Lung (tissue), 12 donors: Measurements from ENCODE around the gene WSB2. TPM values are rescaled to one million over a fixed set of nuclear protein-coding genes. Genes with fewer than 3 reads are reported as not detected.

Experiments
- ATAC-seq: fragments of 200-7000 bp; cut with Tn5 transposase; one replicate; pipeline ENCODE4 v1.9.1; 2020; ENCODE audit warnings: moderate number of reproducible peaks; ENCODE audit not compliant: insufficient read depth, low FRiP score
- DNase-seq, 3 donors: peaks; one replicate each; pipeline ENCODE4 v3.0.0-alpha.2; 2013 to 2017
- H3K27ac ChIP-seq, 2 donors: one replicate each; pipeline ENCODE4 v1.5.1; 2013; ENCODE audit warnings: mild to moderate bottlenecking in 2 of 2, moderate library complexity in 2 of 2, control low read depth in 1 of 2, inconsistent platforms in 1 of 2, low read depth in 1 of 2, low read length in 1 of 2
- H3K27me3 ChIP-seq, 3 donors: one replicate each; pipeline ENCODE4 v1.5.1; 2013; ENCODE audit warnings: low read length in 2 of 3; ENCODE audit not compliant: control insufficient read depth in 3 of 3, insufficient read depth in 3 of 3
- H3K36me3 ChIP-seq, 4 donors: one replicate each; pipeline ENCODE4 v1.5.1; 2013; ENCODE audit warnings: low read length in 4 of 4, mild to moderate bottlenecking in 1 of 4, moderate library complexity in 1 of 4; ENCODE audit not compliant: control insufficient read depth in 4 of 4, insufficient read depth in 4 of 4
- H3K4me1 ChIP-seq, 5 donors: one replicate each; pipeline ENCODE4 v1.5.1; 2013; ENCODE audit warnings: low read length in 5 of 5, mild to moderate bottlenecking in 2 of 5, moderate library complexity in 1 of 5; ENCODE audit not compliant: control insufficient read depth in 5 of 5, insufficient read depth in 5 of 5
- H3K4me3 ChIP-seq: one replicate; pipeline ENCODE4 v1.5.1; 2013; ENCODE audit warnings: mild to moderate bottlenecking, control low read depth, moderate library complexity
- H3K9ac ChIP-seq, 2 donors: one replicate each; pipeline ENCODE4 v1.5.1; 2013; ENCODE audit warnings: low read length in 2 of 2, control low read depth in 1 of 2; ENCODE audit not compliant: insufficient read depth in 1 of 2
- H3K9me3 ChIP-seq, 4 donors: one replicate each; pipeline ENCODE4 v1.5.1; 2013; ENCODE audit warnings: low read length in 3 of 4, mild to moderate bottlenecking in 1 of 4, moderate library complexity in 1 of 4; ENCODE audit not compliant: control insufficient read depth in 4 of 4, insufficient read depth in 3 of 4
- WGBS, 2 donors: extraction: QIAGEN DNeasy Blood & Tissue Kit; methylation state at CpG; one replicate each; pipeline ENCODE4 v1.1.7; 2013; 5-methylcytosine and 5-hydroxymethylcytosine counted together
- polyA plus RNA-seq, 2 donors: library from polyadenylated mRNA; stranded (reverse); fragments of 200-250 nt; gene quantifications; one replicate each; pipeline ENCODE4 v1.2.1, GENCODE V29; 2013
- total RNA-seq, 2 donors: library from RNA; depleted of rRNA in 1 of 2; stranded (reverse); fragments of >200 nt in 1 of 2; gene quantifications; one replicate each; pipeline ENCODE4 v1.2.1, GENCODE V29; 2014 to 2021
- TF ChIP-seq, protein P1 (sequence below): IDR thresholded peaks from 2 replicates; pipeline ENCODE4 v1.5.1; 2012; ENCODE audit warnings: mild to moderate bottlenecking; ENCODE audit errors: control extremely low read depth, extremely low read depth
- donor health status: control.
- donor health status: control.
- donor health status: Bipolar disorder and iron deficiency.
- donor health status: healthy.
- donor health status: DM: yes; HTN: yes; CAD: no.

Gene WSB2
- total and polyA plus RNA-seq, 4 donors, result 46.0 to 99.1 (median 53.2) TPM

DNA sequence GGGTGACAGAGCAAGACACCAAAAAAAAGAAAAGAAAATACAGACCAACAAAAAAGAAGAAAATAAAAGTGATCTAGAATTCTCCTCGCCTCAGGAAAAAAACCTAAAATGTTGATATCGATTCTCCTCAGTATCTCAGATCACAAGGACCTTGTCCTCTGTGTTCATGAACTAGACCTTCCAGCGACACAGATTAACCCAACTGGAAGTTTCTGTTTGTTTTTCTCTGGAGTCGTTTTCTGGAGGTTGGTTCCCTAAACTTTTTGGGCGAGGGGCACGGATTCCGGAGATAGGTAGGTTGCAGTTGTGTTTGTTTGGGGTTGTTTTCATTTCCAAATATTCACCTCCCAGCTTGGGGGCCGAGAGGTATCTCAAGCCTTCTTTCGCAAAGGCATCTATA lies 45.0 kb downstream of the WSB2 start:
- 32 to 34% methylated on average over 9 of the region's 9 CpGs for WGBS, 2 donors
- no peaks in the 10 kb centered on the region for H3K27me3 ChIP-seq
- H3K4me1 ChIP-seq, result peaks cover 0 to 13% (median 5%) of the 10 kb centered on the region in 5 donors
- TF ChIP-seq, protein P1, sequence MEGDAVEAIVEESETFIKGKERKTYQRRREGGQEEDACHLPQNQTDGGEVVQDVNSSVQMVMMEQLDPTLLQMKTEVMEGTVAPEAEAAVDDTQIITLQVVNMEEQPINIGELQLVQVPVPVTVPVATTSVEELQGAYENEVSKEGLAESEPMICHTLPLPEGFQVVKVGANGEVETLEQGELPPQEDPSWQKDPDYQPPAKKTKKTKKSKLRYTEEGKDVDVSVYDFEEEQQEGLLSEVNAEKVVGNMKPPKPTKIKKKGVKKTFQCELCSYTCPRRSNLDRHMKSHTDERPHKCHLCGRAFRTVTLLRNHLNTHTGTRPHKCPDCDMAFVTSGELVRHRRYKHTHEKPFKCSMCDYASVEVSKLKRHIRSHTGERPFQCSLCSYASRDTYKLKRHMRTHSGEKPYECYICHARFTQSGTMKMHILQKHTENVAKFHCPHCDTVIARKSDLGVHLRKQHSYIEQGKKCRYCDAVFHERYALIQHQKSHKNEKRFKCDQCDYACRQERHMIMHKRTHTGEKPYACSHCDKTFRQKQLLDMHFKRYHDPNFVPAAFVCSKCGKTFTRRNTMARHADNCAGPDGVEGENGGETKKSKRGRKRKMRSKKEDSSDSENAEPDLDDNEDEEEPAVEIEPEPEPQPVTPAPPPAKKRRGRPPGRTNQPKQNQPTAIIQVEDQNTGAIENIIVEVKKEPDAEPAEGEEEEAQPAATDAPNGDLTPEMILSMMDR, result no peak
- ATAC-seq (no peak), DNase-seq (no peak)
- no peaks in the 10 kb centered on the region for H3K9me3 ChIP-seq
- H3K9ac ChIP-seq, result no peak overlapping the region
- peaks cover 2 to 10% (median 6%) of the 10 kb centered on the region in 4 donors for H3K36me3 ChIP-seq
- H3K4me3 ChIP-seq, result no peak overlapping the region
- no peak overlapping the region for H3K27ac ChIP-seq

DNA sequence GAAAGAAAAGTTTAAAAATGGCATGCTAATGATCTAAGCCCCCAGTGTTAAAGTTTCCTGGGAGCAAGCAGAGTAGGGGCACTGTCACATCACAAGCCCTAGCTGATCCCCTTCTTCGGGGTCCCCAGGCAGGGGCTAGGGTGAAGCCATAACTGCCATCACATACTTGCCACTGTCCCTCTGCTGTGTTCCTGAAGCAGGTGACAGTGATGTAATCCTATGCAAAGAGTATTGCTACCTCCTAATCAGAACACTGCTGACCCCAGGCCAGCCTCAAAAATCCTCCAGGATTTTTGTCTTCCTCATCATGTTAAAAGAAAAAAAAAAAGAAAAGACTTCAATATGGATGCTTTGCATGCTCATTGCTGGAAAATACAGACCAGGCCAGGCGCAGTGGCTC lies 45.7 kb downstream of the WSB2 start:
- TF ChIP-seq, protein P1, result no peak
- Histone ChIP-seq H3K27ac (no peak overlapping the region), H3K4me1 (peaks cover 0 to 13% (median 5%) of the 10 kb centered on the region in 5 donors), H3K9ac (no peak overlapping the region), H3K4me3 (no peak overlapping the region), H3K36me3 (peaks cover 2 to 10% (median 4%) of the 10 kb centered on the region in 4 donors), H3K9me3 (no peaks in the 10 kb centered on the region), H3K27me3 (no peaks in the 10 kb centered on the region)
- DNase-seq (no peak), ATAC-seq (no peak)
- WGBS, 2 donors, result 93 to 95% methylated on average over 2 of the region's 2 CpGs

DNA sequence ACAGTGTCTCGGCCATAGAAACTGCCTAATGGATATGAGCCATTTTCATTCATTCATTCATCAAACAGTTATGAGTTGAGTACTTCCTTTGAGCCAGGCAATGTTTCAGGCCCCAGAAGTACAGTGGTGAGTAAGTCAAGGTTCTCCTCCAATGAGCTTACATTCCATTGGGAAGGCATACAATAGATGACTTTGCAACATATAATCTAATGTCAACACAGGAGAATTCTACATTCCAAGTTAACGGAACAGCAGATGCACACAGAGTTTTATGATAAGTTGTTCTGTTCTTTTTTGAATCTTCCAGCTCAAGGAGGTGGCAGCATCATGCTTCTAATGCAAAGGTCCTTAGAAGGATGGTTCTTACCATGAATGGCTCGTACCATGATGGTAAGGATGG lies 47.7 kb downstream of the WSB2 start:
- no peak overlapping the region for H3K9ac ChIP-seq
- 87 to 91% methylated on average over 3 of the region's 3 CpGs for WGBS, 2 donors
- no peaks in the 10 kb centered on the region for H3K36me3 ChIP-seq
- TF ChIP-seq, protein P1, result no peak
- peaks cover 0 to 13% (median 5%) of the 10 kb centered on the region in 5 donors for H3K4me1 ChIP-seq
- ATAC-seq (no peak), DNase-seq (no peak)
- no peaks in the 10 kb centered on the region for H3K27me3 ChIP-seq
- no peak overlapping the region for H3K27ac ChIP-seq
- no peak overlapping the region for H3K4me3 ChIP-seq
- no peaks in the 10 kb centered on the region for H3K9me3 ChIP-seq

DNA sequence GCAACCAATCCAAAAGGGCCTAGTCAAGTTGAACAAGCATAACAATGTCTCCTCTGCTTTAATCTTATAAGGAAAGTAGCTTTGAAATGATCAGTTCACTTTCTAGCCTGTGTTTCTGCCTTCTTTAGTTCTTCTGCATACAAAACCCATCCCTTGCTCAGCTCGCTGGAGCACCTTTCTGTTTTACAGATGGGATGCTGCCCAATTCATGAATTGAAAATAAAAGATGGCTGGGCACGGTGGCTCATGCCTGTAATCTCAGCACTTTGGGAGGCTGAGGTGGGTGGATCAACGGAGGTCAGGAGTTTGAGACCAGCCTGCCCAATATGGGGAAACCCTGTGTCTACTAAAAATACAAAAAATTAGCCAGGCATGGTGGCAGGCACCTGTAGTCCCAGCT lies 49.0 kb downstream of the WSB2 start:
- DNase-seq, result no peak
- Histone ChIP-seq H3K36me3 (no peaks in the 10 kb centered on the region), H3K9ac (no peak overlapping the region), H3K27me3 (no peaks in the 10 kb centered on the region), H3K9me3 (no peaks in the 10 kb centered on the region), H3K4me1 (peaks cover 0 to 5% (median 0%) of the 10 kb centered on the region in 5 donors), H3K27ac (no peak overlapping the region), H3K4me3 (no peak overlapping the region)
- WGBS, 2 donors, result 88 to 95% methylated on average over 3 of the region's 3 CpGs
- TF ChIP-seq, protein P1, result no peak
- no peak for ATAC-seq
